HepG2 (cell line): ENCODE measurements around the gene BCDIN3D. TPM values are rescaled to one million over a fixed set of nuclear protein-coding genes. Genes with fewer than 3 reads are reported as not detected.

Experiments used
- ARNT ChIP-seq: fragments of 450-650 bp; IDR thresholded peaks from 2 replicates; pipeline ENCODE4 v1.6.1; 2017
- CREB1 ChIP-seq, 2 experiments: fragments of 450-650 bp in 1 of 2; IDR thresholded peaks; 2 replicates each; pipeline ENCODE4 v1.6.1; 2016 to 2017; ENCODE audit warnings: control low read depth in 1 of 2, mild to moderate bottlenecking in 1 of 2, missing compliant biosample characterization in 1 of 2, missing genetic modification characterization in 1 of 2
- ETV5 ChIP-seq: IDR thresholded peaks from 2 replicates; pipeline ENCODE4 v1.6.1; 2018; ENCODE audit warnings: missing biosample characterization, missing genetic modification reagents, inconsistent platforms, borderline replicate concordance
- FIP1L1 ChIP-seq: fragments of 200-400 bp; formaldehyde crosslinking; IDR thresholded peaks from 2 replicates; pipeline ENCODE4 v1.6.1; 2018; ENCODE audit warnings: low read depth, mild to moderate bottlenecking, low read length, moderate library complexity, borderline replicate concordance; ENCODE audit not compliant: insufficient read depth
- FOXA1 ChIP-seq, 2 experiments: fragments of 450-650 bp in 1 of 2; sonication (generic) in 1 of 2; formaldehyde crosslinking in 1 of 2; IDR thresholded peaks; 2 replicates each; pipeline versions ENCODE4 v1.4.0 to v1.6.1; 2016 to 2020; ENCODE audit warnings: missing genetic modification reagents in 1 of 2
- FOXA3 ChIP-seq: IDR thresholded peaks from 2 replicates; pipeline ENCODE4 v1.6.1; 2016; ENCODE audit warnings: missing genetic modification reagents, missing compliant biosample characterization
- HMG20A ChIP-seq: IDR thresholded peaks from 2 replicates; pipeline ENCODE4 v1.6.1; 2016; ENCODE audit warnings: borderline replicate concordance
- HMGXB4 ChIP-seq, 2 experiments: sonication (generic) in 1 of 2; formaldehyde crosslinking in 1 of 2; IDR thresholded peaks; 2 replicates each; pipeline versions ENCODE4 v1.4.0 to v1.6.1; 2018 to 2020; ENCODE audit warnings: missing genetic modification reagents in 2 of 2, borderline replicate concordance in 1 of 2, low read depth in 1 of 2, mild to moderate bottlenecking in 1 of 2, missing biosample characterization in 1 of 2
- NPAS2 ChIP-seq: sonication (generic); formaldehyde crosslinking; IDR thresholded peaks from 2 replicates; pipeline ENCODE4 v1.8.0; 2022; ENCODE audit warnings: mild to moderate bottlenecking, missing genetic modification reagents, borderline replicate concordance
- PAWR ChIP-seq: sonication (generic); formaldehyde crosslinking; IDR thresholded peaks from 2 replicates; pipeline ENCODE4 v1.4.0; 2020; ENCODE audit warnings: missing genetic modification reagents, mild to moderate bottlenecking, borderline replicate concordance
- POLR2A ChIP-seq, 2 experiments: IDR thresholded peaks; 2 replicates each; pipeline ENCODE4 v1.6.1; 2011; ENCODE audit warnings: low read depth in 2 of 2, low read length in 2 of 2, mild to moderate bottlenecking in 1 of 2, moderate library complexity in 1 of 2; ENCODE audit not compliant: insufficient read depth in 1 of 2
- RAD21 ChIP-seq: fragments of 450-650 bp; formaldehyde crosslinking; IDR thresholded peaks from 2 replicates; pipeline ENCODE4 v1.5.0; 2020; ENCODE audit warnings: mild to moderate bottlenecking
- SOX13 ChIP-seq, 3 experiments: fragments of 450-650 bp in 1 of 3; sonication (generic) in 1 of 3; formaldehyde crosslinking in 1 of 3; IDR thresholded peaks in 2 of 3; conservative IDR thresholded peaks in 1 of 3; 2 replicates each; pipeline versions ENCODE4 v1.5.0 to v1.6.1; 2016 to 2020; ENCODE audit warnings: antibody characterized with exemption in 1 of 3, mild to moderate bottlenecking in 1 of 3, missing compliant biosample characterization in 1 of 3, missing genetic modification reagents in 1 of 3, moderate library complexity in 1 of 3
- SOX5 ChIP-seq: IDR thresholded peaks from 2 replicates; pipeline ENCODE4 v1.6.1; 2016; ENCODE audit warnings: borderline replicate concordance
- TBX2 ChIP-seq: sonication (generic); formaldehyde crosslinking; IDR thresholded peaks from 2 replicates; pipeline ENCODE4 v1.5.0; 2020; ENCODE audit warnings: missing genetic modification reagents, mild to moderate bottlenecking, borderline replicate concordance
- ZBTB3 ChIP-seq: sonication (generic); formaldehyde crosslinking; IDR thresholded peaks from 2 replicates; pipeline ENCODE4 v1.4.0; 2020; ENCODE audit warnings: low read depth, mild to moderate bottlenecking, moderate library complexity, missing genetic modification reagents, borderline replicate concordance
- ZBTB37 ChIP-seq: sonication (generic); formaldehyde crosslinking; IDR thresholded peaks from 2 replicates; pipeline ENCODE4 v1.4.0; 2020; ENCODE audit warnings: mild to moderate bottlenecking, missing genetic modification reagents
- ZNF251 ChIP-seq: sonication (generic); formaldehyde crosslinking; IDR thresholded peaks from 2 replicates; pipeline ENCODE4 v1.9.0; 2021; ENCODE audit warnings: mild to moderate bottlenecking, missing genetic modification reagents
- ZNF354B ChIP-seq: sonication (generic); formaldehyde crosslinking; IDR thresholded peaks from 2 replicates; pipeline ENCODE4 v1.8.0; 2022; ENCODE audit warnings: mild to moderate bottlenecking, missing genetic modification reagents
- ZNF616 ChIP-seq: sonication (generic); formaldehyde crosslinking; IDR thresholded peaks from 2 replicates; pipeline ENCODE4 v1.5.0; 2020; ENCODE audit warnings: low read depth, mild to moderate bottlenecking, missing genetic modification reagents
- ZSCAN20 ChIP-seq: sonication (generic); formaldehyde crosslinking; IDR thresholded peaks from 2 replicates; pipeline ENCODE4 v1.4.0; 2020; ENCODE audit warnings: missing genetic modification reagents, mild to moderate bottlenecking, borderline replicate concordance
- ZSCAN22 ChIP-seq: sonication (generic); formaldehyde crosslinking; IDR thresholded peaks from 2 replicates; pipeline ENCODE4 v1.4.0; 2020; ENCODE audit warnings: mild to moderate bottlenecking, missing genetic modification reagents
- polyA plus RNA-seq, 8 experiments: library from polyadenylated mRNA; depleted of rRNA in 3 of 8; stranded (reverse) in 7 of 8; unstranded in 1 of 8; fragments of >200 nt; fragmentation: Illumina TruSeq in 4 of 8; extraction: Trizol in 4 of 8; gene quantifications; 2 replicates each; pipeline versions ENCODE4 v1.2.1 to v1.2.3, GENCODE V29; 2011 to 2016; ENCODE audit warnings: low read depth in 4 of 8, missing spikeins in 1 of 8, mixed read lengths in 1 of 8; ENCODE audit not compliant: insufficient read depth in 1 of 8
- total RNA-seq, 5 experiments: library from RNA; depleted of rRNA; stranded (reverse); fragments of >200 nt; fragmentation: Illumina TruSeq; extraction: Trizol; gene quantifications; 2 replicates each; pipeline ENCODE4 v1.2.3, GENCODE V29; 2016; ENCODE audit warnings: low read depth in 1 of 5
- TF ChIP-seq, protein P1 (sequence below): sonication (generic); formaldehyde crosslinking; IDR thresholded peaks from 2 replicates; pipeline ENCODE4 v1.4.0; 2020; ENCODE audit warnings: missing genetic modification reagents

BCDIN3D gene
- total and polyA plus RNA-seq, 2 of the 13 experiments (the other 11 are each of a cell fraction or from before 2014, with no cell fraction given), result 2.2 to 2.5 TPM

DNA sequence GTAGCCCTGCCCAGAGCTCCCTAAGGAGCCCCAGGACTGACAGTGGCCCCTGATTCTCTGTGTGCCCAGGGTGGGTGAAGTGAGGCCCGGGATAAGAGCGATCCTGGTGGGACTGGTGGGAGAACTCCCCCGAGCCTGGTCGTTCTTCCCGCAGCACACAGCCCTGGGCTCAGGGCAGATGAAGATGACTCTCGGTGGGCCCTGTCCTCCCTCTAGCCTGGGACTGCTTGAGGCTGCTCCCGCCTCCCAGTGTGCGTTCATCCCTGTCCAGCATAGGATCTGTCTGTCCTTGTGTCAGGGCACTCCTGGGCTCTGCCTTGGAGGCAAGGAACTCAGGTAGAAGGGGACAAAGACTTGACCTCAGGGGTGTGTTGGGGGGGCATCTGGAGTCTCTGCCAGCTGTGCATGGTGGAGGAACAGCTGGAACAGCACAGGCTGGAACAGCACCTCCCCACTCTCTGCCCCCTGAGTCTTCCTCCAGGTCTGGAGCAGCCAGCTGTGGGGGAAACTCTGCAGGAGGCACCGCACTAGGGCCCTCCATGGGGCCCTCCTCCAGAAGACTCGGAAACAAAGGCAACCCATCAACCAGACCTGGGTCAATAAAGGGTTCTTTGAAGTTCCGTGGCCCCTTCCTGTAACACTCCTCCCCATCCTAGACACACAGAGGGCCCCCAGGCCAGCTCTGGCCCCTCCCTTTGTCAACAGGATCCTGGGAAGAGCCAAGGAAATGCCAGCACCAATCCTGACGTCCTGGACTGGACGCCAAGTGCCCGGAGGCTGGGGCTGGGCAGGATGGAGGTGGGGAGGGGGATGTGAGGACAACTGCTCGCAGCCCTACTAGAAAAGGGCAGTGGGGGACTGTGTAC is 44.9 kb upstream of the BCDIN3D start (continued):
- TF ChIP-seq CREB1 (IDR thresholded peaks at IDR 0.05) (no peak), CREB1 (CRISPR knock-in tag; IDR thresholded peaks at IDR 0.05) (no peak), HMGXB4 (CRISPR knock-in tag; IDR thresholded peaks at IDR 0.05; ENCODE audit: borderline replicate concordance in 1 of 2, low read depth in 1 of 2) (no peak), ZBTB37 (CRISPR knock-in tag) (no peak), HMG20A (CRISPR knock-in tag) (peak; percentile 58; the same call in 1 of the 2 replicates), ZSCAN20 (CRISPR knock-in tag) (no peak), ZNF354B (CRISPR knock-in tag) (no peak), SOX13 (IDR thresholded peaks at IDR 0.05) (peak; percentile 71), SOX13 (CRISPR knock-in tag; conservative IDR thresholded peaks at IDR 0.05 in 1 of 2, IDR thresholded peaks at IDR 0.05 in 1 of 2) (peak in 1 of 2 experiments; percentile 84; a peak in 2 of 4 replicates), ZSCAN22 (CRISPR knock-in tag) (no peak), NPAS2 (CRISPR knock-in tag) (no peak), TBX2 (CRISPR knock-in tag) (0 out of 2 replicates have a peak, but pooled peaks have one; percentile 28), ZBTB3 (no peak), ARNT (no peak), ETV5 (CRISPR knock-in tag) (peak; percentile 83; the same call in 1 of the 2 replicates), RAD21 (CRISPR knock-in tag) (no peak), FIP1L1 (no peak), PAWR (CRISPR knock-in tag) (no peak), FOXA1 (IDR thresholded peaks at IDR 0.05) (no peak), FOXA1 (CRISPR knock-in tag; IDR thresholded peaks at IDR 0.05) (peak; percentile 92), ZNF616 (CRISPR knock-in tag) (no peak), ZNF251 (CRISPR knock-in tag) (no peak), FOXA3 (CRISPR knock-in tag) (peak; percentile 82), POLR2A (IDR thresholded peaks at IDR 0.05; ENCODE audit: insufficient read depth in 1 of 2, low read depth in 2 of 2, low read length in 2 of 2) (no peak), SOX5 (CRISPR knock-in tag) (peak; percentile 74)
- TF ChIP-seq, protein P1, sequence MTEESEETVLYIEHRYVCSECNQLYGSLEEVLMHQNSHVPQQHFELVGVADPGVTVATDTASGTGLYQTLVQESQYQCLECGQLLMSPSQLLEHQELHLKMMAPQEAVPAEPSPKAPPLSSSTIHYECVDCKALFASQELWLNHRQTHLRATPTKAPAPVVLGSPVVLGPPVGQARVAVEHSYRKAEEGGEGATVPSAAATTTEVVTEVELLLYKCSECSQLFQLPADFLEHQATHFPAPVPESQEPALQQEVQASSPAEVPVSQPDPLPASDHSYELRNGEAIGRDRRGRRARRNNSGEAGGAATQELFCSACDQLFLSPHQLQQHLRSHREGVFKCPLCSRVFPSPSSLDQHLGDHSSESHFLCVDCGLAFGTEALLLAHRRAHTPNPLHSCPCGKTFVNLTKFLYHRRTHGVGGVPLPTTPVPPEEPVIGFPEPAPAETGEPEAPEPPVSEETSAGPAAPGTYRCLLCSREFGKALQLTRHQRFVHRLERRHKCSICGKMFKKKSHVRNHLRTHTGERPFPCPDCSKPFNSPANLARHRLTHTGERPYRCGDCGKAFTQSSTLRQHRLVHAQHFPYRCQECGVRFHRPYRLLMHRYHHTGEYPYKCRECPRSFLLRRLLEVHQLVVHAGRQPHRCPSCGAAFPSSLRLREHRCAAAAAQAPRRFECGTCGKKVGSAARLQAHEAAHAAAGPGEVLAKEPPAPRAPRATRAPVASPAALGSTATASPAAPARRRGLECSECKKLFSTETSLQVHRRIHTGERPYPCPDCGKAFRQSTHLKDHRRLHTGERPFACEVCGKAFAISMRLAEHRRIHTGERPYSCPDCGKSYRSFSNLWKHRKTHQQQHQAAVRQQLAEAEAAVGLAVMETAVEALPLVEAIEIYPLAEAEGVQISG (CRISPR knock-in tag), result no peak
